Loucy (cell line): ENCODE measurements around the gene STX18.

Experiments
- H2AFZ ChIP-seq: fragments of 200-600 bp; sonication (generic); 2 replicates; pipeline ENCODE4 v1.6.0; 2016; ENCODE audit warnings: antibody characterized with exemption, mild to moderate bottlenecking, low read length, moderate library complexity
- H3F3A ChIP-seq: fragments of 200-600 bp; 2 replicates; pipeline ENCODE4 v1.6.0; 2016; ENCODE audit warnings: antibody characterized with exemption, low read depth, mild to moderate bottlenecking
- H3K27me3 ChIP-seq: fragments of 200-600 bp; sonication (generic); 2 replicates; pipeline ENCODE4 v1.6.1; 2014; ENCODE audit warnings: low read length, mild to moderate bottlenecking; ENCODE audit not compliant: insufficient read depth, poor library complexity, severe bottlenecking
- H3K36me3 ChIP-seq: fragments of 200-600 bp; sonication (generic); 2 replicates; pipeline ENCODE4 v1.6.1; 2016; ENCODE audit warnings: low read length; ENCODE audit not compliant: insufficient read depth
- H3K4me1 ChIP-seq: fragments of 200-600 bp; sonication (generic); 2 replicates; pipeline ENCODE4 v1.5.1; 2014; ENCODE audit warnings: low read length, mild to moderate bottlenecking; ENCODE audit not compliant: insufficient read depth, poor library complexity, severe bottlenecking
- H3K4me2 ChIP-seq: fragments of 200-600 bp; sonication (generic); 2 replicates; pipeline ENCODE4 v1.6.0; 2014; ENCODE audit warnings: antibody characterized with exemption, low read length, low read depth, mild to moderate bottlenecking; ENCODE audit not compliant: poor library complexity, severe bottlenecking
- H3K4me3 ChIP-seq: fragments of 200-600 bp; sonication (generic); 2 replicates; pipeline ENCODE4 v1.5.1; 2014; ENCODE audit warnings: low read length, mild to moderate bottlenecking, mixed read lengths; ENCODE audit not compliant: poor library complexity, severe bottlenecking
- H3K79me2 ChIP-seq: fragments of 200-600 bp; sonication (generic); 2 replicates; pipeline ENCODE4 v1.6.1; 2014; ENCODE audit warnings: low read length; ENCODE audit not compliant: insufficient read depth
- H3K9ac ChIP-seq: fragments of 200-600 bp; sonication (generic); 2 replicates; pipeline ENCODE4 v1.6.0; 2014; ENCODE audit warnings: mild to moderate bottlenecking, low read depth, low read length, moderate library complexity; ENCODE audit not compliant: poor library complexity, severe bottlenecking
- H3K9me2 ChIP-seq: fragments of 200-600 bp; sonication (generic); replicated peaks from 2 replicates; pipeline ENCODE4 v1.6.1; 2016; ENCODE audit warnings: low read depth, low read length, mixed read lengths
- H3K9me3 ChIP-seq: fragments of 200-600 bp; sonication (generic); 2 replicates; pipeline ENCODE4 v1.6.1; 2014; ENCODE audit warnings: mild to moderate bottlenecking, antibody characterized with exemption, low read length, low read depth; ENCODE audit not compliant: insufficient read depth
- H4K20me1 ChIP-seq: fragments of 200-600 bp; sonication (generic); 2 replicates; pipeline ENCODE4 v1.6.0; 2014; ENCODE audit warnings: antibody characterized with exemption, low read length, mild to moderate bottlenecking; ENCODE audit not compliant: insufficient read depth, poor library complexity, severe bottlenecking
- CTCF ChIP-seq: fragments of 200-600 bp; sonication (generic); conservative IDR thresholded peaks from 2 replicates; pipeline ENCODE4 v1.5.1; 2014; ENCODE audit warnings: mild to moderate bottlenecking, antibody characterized with exemption, low read length
- EZH2phosphoT487 ChIP-seq: fragments of 200-600 bp; IDR thresholded peaks from 2 replicates; pipeline ENCODE4 v1.6.1; 2018; ENCODE audit warnings: antibody characterized with exemption, mild to moderate bottlenecking, moderate library complexity, borderline replicate concordance

STX18 gene

GRCh38 chr4:4392501-4393183, 149.2 kb downstream of the STX18 start:
- Histone ChIP-seq H2AFZ (no peak overlapping the region), H3K4me1 (no peaks in the 10 kb centered on the region), H4K20me1 (no peaks in the 10 kb centered on the region), H3K4me2 (no peak overlapping the region), H3K27me3 (peaks cover under 1% of the 10 kb centered on the region), H3K9me2 (no peaks in the 10 kb centered on the region), H3K36me3 (no peaks in the 10 kb centered on the region), H3K79me2 (no peaks in the 10 kb centered on the region), H3K4me3 (no peak overlapping the region), H3K9ac (no peak overlapping the region), H3F3A (no peaks in the 10 kb centered on the region), H3K9me3 (no peaks in the 10 kb centered on the region)
- TF ChIP-seq CTCF (no peak), EZH2phosphoT487 (no peak)

GRCh38 chr4:4391866-4392265, 150.0 kb downstream of the STX18 start:
- H3K27me3 ChIP-seq, result peaks cover 8% of the 10 kb centered on the region
- TF ChIP-seq EZH2phosphoT487 (no peak), CTCF (no peak)

DNA sequence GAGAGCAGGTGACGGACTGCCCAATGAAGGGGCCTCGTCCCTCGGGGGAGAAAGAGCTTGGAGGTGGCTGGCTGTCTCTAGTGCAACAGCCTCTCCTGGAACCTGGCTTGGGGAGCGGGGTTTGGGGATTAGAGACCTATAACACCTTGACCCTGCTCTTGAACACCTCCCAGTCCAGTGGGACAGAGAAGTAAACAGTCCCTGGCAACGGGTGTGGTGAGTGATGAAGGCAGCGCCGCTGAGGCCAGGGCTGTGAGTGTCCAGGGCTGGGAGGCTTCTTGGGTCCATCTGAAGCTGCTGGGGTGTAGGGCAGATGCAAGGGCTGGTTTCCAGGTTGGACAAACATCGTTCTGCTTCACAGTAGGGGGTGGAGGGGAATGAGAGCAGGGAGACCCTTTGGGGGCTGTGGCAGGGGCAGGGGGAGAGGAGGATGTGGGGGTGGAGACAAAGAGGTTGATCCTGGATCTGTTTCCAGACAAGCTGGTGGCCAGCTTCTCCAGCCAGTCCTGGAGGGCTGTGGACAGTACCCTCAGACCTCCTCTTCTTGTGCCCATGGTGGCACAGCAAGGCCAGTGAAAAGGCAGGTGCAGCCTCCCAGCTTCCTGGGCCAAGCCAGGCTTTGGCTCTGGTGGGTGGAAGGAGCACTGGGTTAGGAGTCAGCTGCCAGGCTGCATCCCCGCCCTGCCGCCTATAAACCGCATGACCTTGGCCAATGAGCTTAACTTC, 151.2 kb downstream of the STX18 start:
- H3K9ac ChIP-seq, result no peak overlapping the region
- H3K27me3 ChIP-seq, result peaks cover 20% of the 10 kb centered on the region
- no peaks in the 10 kb centered on the region for H3K36me3 ChIP-seq
- H3K9me3 ChIP-seq, result no peaks in the 10 kb centered on the region
- H3K9me2 ChIP-seq, result no peaks in the 10 kb centered on the region
- H3K4me3 ChIP-seq, result no peak overlapping the region
- H2AFZ ChIP-seq, result no peak overlapping the region
- H3K4me1 ChIP-seq, result peaks cover 4% of the 10 kb centered on the region
- H3K79me2 ChIP-seq, result no peaks in the 10 kb centered on the region
- H4K20me1 ChIP-seq, result no peaks in the 10 kb centered on the region
- H3K4me2 ChIP-seq, result no peak overlapping the region
- no peaks in the 10 kb centered on the region for H3F3A ChIP-seq
- TF ChIP-seq EZH2phosphoT487, result no peak
- no peak for TF ChIP-seq CTCF

More at GRCh38 chr4:4391866-4392265, 150.0 kb downstream of the STX18 start:
- Histone ChIP-seq H3F3A (no peaks in the 10 kb centered on the region), H3K9me3 (no peaks in the 10 kb centered on the region), H3K36me3 (no peaks in the 10 kb centered on the region), H3K4me1 (no peaks in the 10 kb centered on the region), H3K4me2 (no peak overlapping the region), H2AFZ (no peak overlapping the region), H3K79me2 (no peaks in the 10 kb centered on the region), H3K9ac (no peak overlapping the region), H3K4me3 (no peak overlapping the region), H3K9me2 (no peaks in the 10 kb centered on the region), H4K20me1 (no peaks in the 10 kb centered on the region)
